Keratinocyte (primary cell): ENCODE results near the gene SPDYE2. TPM values are rescaled to one million over a fixed set of nuclear protein-coding genes. Genes with fewer than 3 reads are reported as not detected.
"Not testable (repeated sequence)": the region's sequence is repeated elsewhere in the genome, so short reads cannot be mapped to it uniquely, and the experiment has no call there.

Experiments used
- DNase-seq: peaks from one replicate; pipeline ENCODE4 v3.0.0-alpha.2; 2011; ENCODE audit warnings: low read depth, missing footprints, low spot score
- FAIRE-seq: peaks from 2 replicates; lab custom pipeline; 2011; peaks lifted over from hg19 to GRCh38; lab: Jason Lieb, UNC
- H2AFZ ChIP-seq: 2 replicates; pipeline ENCODE4 v1.6.0; 2012; ENCODE audit warnings: low read length, control low read depth, inconsistent platforms; ENCODE audit not compliant: control insufficient read depth
- H3K27ac ChIP-seq: 2 replicates; pipeline ENCODE4 v1.5.1; 2011; ENCODE audit warnings: low read length; ENCODE audit not compliant: control insufficient read depth, insufficient read depth
- H3K27me3 ChIP-seq: 3 replicates; pipeline ENCODE4 v1.6.0; 2011; ENCODE audit warnings: low read length; ENCODE audit not compliant: control insufficient read depth, insufficient read depth; ENCODE audit errors: extremely low read depth
- H3K36me3 ChIP-seq, 2 experiments: 2 replicates in 1 of 2; 3 replicates in 1 of 2; pipeline ENCODE4 v1.5.1; 2011; ENCODE audit warnings: low read length in 2 of 2, mild to moderate bottlenecking in 1 of 2; ENCODE audit not compliant: control insufficient read depth in 2 of 2, insufficient read depth in 2 of 2; ENCODE audit errors: extremely low read depth in 1 of 2
- H3K4me1 ChIP-seq: 3 replicates; pipeline ENCODE4 v1.5.1; 2011; ENCODE audit warnings: low read length; ENCODE audit not compliant: control insufficient read depth, insufficient read depth; ENCODE audit errors: extremely low read depth
- H3K4me2 ChIP-seq: 3 replicates; pipeline ENCODE4 v1.6.0; 2011; ENCODE audit warnings: low read depth, low read length; ENCODE audit not compliant: control insufficient read depth, insufficient read depth; ENCODE audit errors: extremely low read depth
- H3K4me3 ChIP-seq, 3 experiments: fragments of 200-600 bp in 1 of 3; sonication (generic) in 1 of 3; 2 replicates in 2 of 3; 3 replicates in 1 of 3; pipeline ENCODE4 v1.5.1; 2011 to 2016; ENCODE audit warnings: low read length in 3 of 3, mild to moderate bottlenecking in 3 of 3, control low read depth in 2 of 3, inconsistent platforms in 1 of 3, low read depth in 1 of 3, mixed read lengths in 1 of 3, mixed run types in 1 of 3, moderate library complexity in 1 of 3; ENCODE audit not compliant: control insufficient read depth in 2 of 3, insufficient read depth in 2 of 3; ENCODE audit errors: extremely low read depth in 1 of 3
- H3K79me2 ChIP-seq: 2 replicates; pipeline ENCODE4 v1.6.0; 2012; ENCODE audit warnings: low read length; ENCODE audit not compliant: control insufficient read depth, insufficient read depth
- H3K9ac ChIP-seq: 3 replicates; pipeline ENCODE4 v1.6.0; 2011; ENCODE audit warnings: low read length; ENCODE audit not compliant: control insufficient read depth, insufficient read depth; ENCODE audit errors: extremely low read depth
- H3K9me1 ChIP-seq: 3 replicates; pipeline ENCODE4 v1.6.0; 2011; ENCODE audit warnings: low read length; ENCODE audit not compliant: control insufficient read depth, insufficient read depth; ENCODE audit errors: extremely low read depth
- H3K9me3 ChIP-seq: 2 replicates; pipeline ENCODE4 v1.5.1; 2012; ENCODE audit warnings: low read depth, low read length; ENCODE audit not compliant: control insufficient read depth
- H4K20me1 ChIP-seq: 3 replicates; pipeline ENCODE4 v1.6.0; 2011; ENCODE audit warnings: low read length; ENCODE audit not compliant: control insufficient read depth, insufficient read depth; ENCODE audit errors: extremely low read depth
- dilution Hi-C: fragments of 300-500 bp; cut with MboI; formaldehyde crosslinking; loops from one replicate; pipeline ENCODE4 v1.7.0; 2020; ENCODE audit warnings: low sequenced_read_pairs; ENCODE audit not compliant: extremely low pct_ligation_motif_present
- polyA plus RNA-seq, 5 experiments: library from polyadenylated mRNA; depleted of rRNA in 3 of 5; stranded (reverse) in 3 of 5; stranded (forward) in 1 of 5; unstranded in 1 of 5; fragments of >200 nt; gene quantifications; 1 replicate in 1 of 5; 2 replicates in 3 of 5; 3 replicates in 1 of 5; pipeline versions ENCODE4 v1.2.1 to v1.2.3, GENCODE V29; 2011 to 2012; ENCODE audit warnings: missing spikeins in 2 of 5, low read depth in 1 of 5, low replicate concordance in 1 of 5

Gene SPDYE2
- polyA plus RNA-seq, 1 donor (not counting 4 experiments of a cell fraction or from before 2014, with no cell fraction given), result not detected

DNA sequence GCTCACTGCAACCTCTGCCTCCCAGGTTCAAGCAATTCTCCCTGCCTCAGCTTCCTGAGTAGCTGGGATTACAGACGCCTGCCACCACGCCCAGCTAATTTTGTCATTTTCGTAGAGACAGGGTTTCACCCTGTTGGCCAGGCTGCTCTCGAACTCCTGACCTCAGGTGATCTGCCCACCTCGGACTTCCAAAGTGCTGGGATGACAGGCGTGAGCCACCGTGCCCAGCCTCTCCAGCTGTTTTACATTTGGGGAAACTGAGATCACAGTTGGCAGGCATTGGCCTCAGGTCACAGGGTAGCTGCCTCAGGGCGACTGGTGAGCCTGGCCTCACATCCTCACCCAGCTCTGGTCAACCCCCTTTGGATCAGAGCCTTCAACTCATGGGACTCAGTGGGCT lies 40.5 kb upstream of the SPDYE2 start:
- H3K27me3 ChIP-seq, H3K27ac ChIP-seq, H3K79me2 ChIP-seq, H3K9me3 ChIP-seq, H2AFZ ChIP-seq, H4K20me1 ChIP-seq, FAIRE-seq, H3K4me2 ChIP-seq, H3K9ac ChIP-seq, H3K9me1 ChIP-seq, H3K36me3 ChIP-seq, H3K4me3 ChIP-seq, DNase-seq, dilution Hi-C loops, H3K4me1 ChIP-seq: not testable (repeated sequence)

DNA sequence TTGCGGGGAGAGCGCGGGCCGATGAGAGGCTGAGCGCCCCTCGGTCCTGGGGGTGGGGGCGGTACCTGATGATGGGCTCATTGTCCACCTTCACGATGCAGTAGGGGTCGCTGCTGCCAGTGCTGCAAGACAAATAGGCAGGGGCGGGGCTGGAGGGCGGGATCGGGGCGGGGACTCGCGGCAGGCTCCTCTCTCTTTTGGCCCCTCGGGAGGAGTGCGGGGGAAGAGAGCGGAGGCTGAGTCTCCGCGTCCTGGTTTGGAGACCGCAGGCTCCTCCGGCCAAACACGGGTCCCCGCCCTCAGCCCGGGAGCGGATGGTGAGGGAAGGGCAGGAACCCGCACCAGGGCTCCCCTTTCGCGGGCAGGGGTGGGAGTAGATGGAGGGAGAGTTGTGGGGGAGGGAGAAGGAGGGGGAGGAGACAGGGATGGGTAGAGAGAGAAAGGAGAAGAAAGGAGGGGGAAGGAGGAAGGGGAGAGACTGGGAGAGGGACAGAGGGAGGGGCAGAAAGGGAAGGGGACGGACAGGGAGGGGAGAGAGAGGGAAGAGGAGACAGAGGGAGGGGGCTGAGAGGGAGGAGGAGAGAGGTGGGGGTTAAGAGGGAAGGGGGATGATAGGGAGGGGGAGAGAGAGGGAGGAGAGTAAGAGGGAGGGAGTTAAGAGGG lies 39.0 kb upstream of the SPDYE2 start:
- H3K9ac ChIP-seq, H2AFZ ChIP-seq, H4K20me1 ChIP-seq, H3K9me1 ChIP-seq, H3K27me3 ChIP-seq, H3K4me3 ChIP-seq, DNase-seq, H3K79me2 ChIP-seq, H3K27ac ChIP-seq, H3K36me3 ChIP-seq, H3K4me2 ChIP-seq, H3K4me1 ChIP-seq, dilution Hi-C loops, H3K9me3 ChIP-seq, FAIRE-seq: not testable (repeated sequence)

DNA sequence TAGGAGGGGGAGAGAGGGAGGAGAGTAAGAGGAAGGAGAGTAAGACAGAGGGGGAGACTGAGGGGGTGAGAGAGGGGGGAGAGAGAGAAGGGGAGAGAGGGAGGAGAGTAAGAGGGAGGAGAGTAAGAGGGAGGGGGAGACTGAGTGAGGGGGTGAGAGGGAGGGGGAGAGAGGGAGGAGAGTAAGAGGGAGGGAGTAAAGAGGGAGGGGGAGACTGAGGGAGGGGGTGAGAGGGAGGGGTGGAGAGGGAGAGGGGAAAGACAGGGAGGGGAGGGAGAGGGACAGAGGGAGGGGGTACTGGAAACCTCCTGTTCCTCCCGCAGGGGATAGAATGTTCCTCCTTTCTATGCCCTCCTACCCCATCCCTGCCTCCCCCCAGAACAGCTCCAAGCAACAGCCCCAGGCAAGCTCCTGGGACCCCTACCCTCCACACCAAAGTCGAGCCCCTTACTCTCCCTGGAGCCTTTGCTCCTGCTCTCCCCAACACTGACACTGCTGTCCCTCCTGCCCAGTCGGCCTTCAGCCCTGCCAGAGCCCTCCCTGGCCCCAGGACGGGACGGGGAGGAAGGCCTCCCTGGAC lies 38.3 kb upstream of the SPDYE2 start:
- not testable (repeated sequence) for H3K4me3 ChIP-seq, H3K4me2 ChIP-seq

DNA sequence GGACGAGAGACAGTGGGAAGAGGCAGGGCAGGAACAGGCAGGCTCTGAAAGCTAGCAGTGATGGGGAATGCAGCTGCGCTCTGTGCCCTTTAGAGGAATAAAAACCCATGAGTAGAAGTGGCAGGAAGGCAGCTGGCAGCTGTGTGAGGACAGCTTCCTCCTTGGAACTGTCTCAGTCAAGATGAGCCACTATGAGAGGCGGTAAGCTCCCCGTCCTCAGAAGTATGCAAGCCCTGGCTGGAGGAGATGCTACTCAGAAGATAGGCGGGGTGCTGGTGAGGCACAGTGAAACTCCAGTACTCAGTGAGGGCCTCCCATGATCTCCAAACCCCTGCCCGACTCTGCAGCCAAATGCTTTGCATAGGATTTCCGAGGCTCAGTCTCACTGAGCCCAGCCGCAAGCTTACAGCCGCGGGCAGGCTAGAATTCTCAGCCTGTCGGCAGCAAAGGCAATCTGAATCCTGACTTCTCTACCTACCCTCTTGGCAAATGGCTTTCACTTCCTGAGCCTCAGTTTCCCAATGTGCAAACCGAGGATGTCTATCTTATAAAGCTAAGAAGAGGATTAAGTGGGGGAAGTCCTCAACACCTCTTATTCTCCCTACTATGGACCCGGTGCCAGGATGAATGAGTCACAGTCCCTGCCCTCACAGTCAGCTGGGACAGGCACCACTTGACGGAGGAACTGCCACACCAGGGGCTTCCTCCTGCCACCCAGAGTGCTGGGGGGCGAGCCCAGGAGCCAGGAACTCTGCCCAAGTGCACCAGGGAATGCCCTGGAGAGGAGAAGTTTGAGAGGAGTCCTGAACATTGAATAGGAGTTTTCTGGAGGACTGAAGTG lies 35.9 kb upstream of the SPDYE2 start:
- DNase-seq, result not testable (repeated sequence)
- peak; percentile 69 for FAIRE-seq

More for the DNA sequence above, 38.3 kb upstream of the SPDYE2 start:
- DNase-seq, H3K9me1 ChIP-seq, dilution Hi-C loops, H3K9ac ChIP-seq, H4K20me1 ChIP-seq, H3K36me3 ChIP-seq, H3K27me3 ChIP-seq, H3K79me2 ChIP-seq, H3K4me1 ChIP-seq, H3K9me3 ChIP-seq, H2AFZ ChIP-seq, FAIRE-seq, H3K27ac ChIP-seq: not testable (repeated sequence)

More for the DNA sequence above, 35.9 kb upstream of the SPDYE2 start:
- H2AFZ ChIP-seq, H3K9me3 ChIP-seq, dilution Hi-C loops, H3K27ac ChIP-seq, H3K4me2 ChIP-seq, H3K9me1 ChIP-seq, H3K36me3 ChIP-seq, H3K4me1 ChIP-seq, H3K27me3 ChIP-seq, H3K79me2 ChIP-seq, H3K4me3 ChIP-seq, H3K9ac ChIP-seq, H4K20me1 ChIP-seq: not testable (repeated sequence)
